LoVo (cell line): ENCODE results near the gene VPS4A.
"Not testable (repeated sequence)": the region's sequence is repeated elsewhere in the genome, so short reads cannot be mapped to it uniquely, and the experiment has no call there.

Experiments used
- DNase-seq: peaks from one replicate; pipeline ENCODE4 v3.0.0-alpha.2; 2016; ENCODE audit warnings: low spot score

Gene VPS4A

GRCh38 chr16:69310653-69311532, at the start of gene VPS4A:
TSS of gene VPS4A (plus strand) at chr16:69311350. CDS start at chr16:69311512, 162 bp downstream.
- DNase-seq: peak; percentile 98

GRCh38 chr16:69266334-69267063, 44.7 kb upstream of the VPS4A start:
- DNase-seq: no peak

- DNase-seq: no peak
Measured at GRCh38 chr16:69267633-69268032, 43.5 kb upstream of the VPS4A start.

GRCh38 chr16:69270395-69270794, 40.8 kb upstream of the VPS4A start:
- DNase-seq: no peak

GRCh38 chr16:69270831-69271230, 40.3 kb upstream of the VPS4A start:
- no peak for DNase-seq

GRCh38 chr16:69273009-69273408, 38.1 kb upstream of the VPS4A start:
- no peak for DNase-seq

GRCh38 chr16:69274699-69275235, 36.4 kb upstream of the VPS4A start:
- DNase-seq: no peak

- no peak for DNase-seq
Measured at GRCh38 chr16:69276148-69277115, 34.7 kb upstream of the VPS4A start.

GRCh38 chr16:69277413-69277812, 33.7 kb upstream of the VPS4A start:
- DNase-seq: no peak

- DNase-seq: no peak
Measured at GRCh38 chr16:69283851-69284250, 27.3 kb upstream of the VPS4A start.

- no peak for DNase-seq
Measured at GRCh38 chr16:69285240-69285639, 25.9 kb upstream of the VPS4A start.

GRCh38 chr16:69286941-69287713, 24.0 kb upstream of the VPS4A start:
- DNase-seq: peak; percentile 56

GRCh38 chr16:69291657-69292056, 19.5 kb upstream of the VPS4A start:
- not testable (repeated sequence) for DNase-seq

- no peak for DNase-seq
Measured at GRCh38 chr16:69293401-69293800, 17.7 kb upstream of the VPS4A start.

GRCh38 chr16:69294051-69294450, 17.1 kb upstream of the VPS4A start:
- DNase-seq: no peak

GRCh38 chr16:69296771-69297170, 14.4 kb upstream of the VPS4A start:
- not testable (repeated sequence) for DNase-seq

GRCh38 chr16:69298261-69298660, 12.9 kb upstream of the VPS4A start:
- no peak for DNase-seq

GRCh38 chr16:69301187-69301586, 10.0 kb upstream of the VPS4A start:
- no peak for DNase-seq

GRCh38 chr16:69301861-69302260, 9.3 kb upstream of the VPS4A start:
- DNase-seq: no peak

GRCh38 chr16:69302301-69302700, 8.8 kb upstream of the VPS4A start:
- DNase-seq: no peak

GRCh38 chr16:69306031-69306430, 5.1 kb upstream of the VPS4A start:
- DNase-seq: no peak
